ENCODE measurements around the gene ZNF627. TPM values are rescaled to one million over a fixed set of nuclear protein-coding genes. Genes with fewer than 3 reads are reported as not detected.

ZNF627 gene
- total RNA-seq, 2 experiments from 2014 or later = 6.3 to 7.1 TPM

DNA sequence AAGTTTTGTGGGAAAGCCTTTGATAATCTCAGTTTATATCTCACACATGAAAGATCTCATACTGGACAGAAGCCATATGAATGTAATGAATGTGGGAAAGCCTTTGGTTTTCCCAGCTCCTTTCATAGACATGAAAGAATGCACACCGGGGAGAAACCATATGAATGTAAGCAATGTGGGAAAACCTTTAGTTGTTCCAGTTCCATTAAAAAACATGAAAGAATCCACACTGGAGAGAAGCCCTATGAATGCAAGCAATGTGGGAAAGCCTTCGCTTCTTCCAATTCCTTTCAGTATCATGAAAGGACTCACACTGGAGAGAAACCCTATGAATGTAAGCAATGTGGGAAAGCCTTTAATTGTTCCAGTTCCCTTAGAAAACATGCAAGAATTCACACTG lies 54.8 kb downstream of the ZNF627 start:
- Mint-ChIP-seq H3K4me3 (no peak overlapping the region), H3K9me3 (ENCODE audit: low read depth) (peaks cover 32% of the 10 kb centered on the region), H3K27me3 (no peaks in the 10 kb centered on the region), H3K4me1 (no peaks in the 10 kb centered on the region), H3K27ac (no peak overlapping the region), H3K36me3 (peaks cover 39% of the 10 kb centered on the region)
- DNase-seq = no peak
- no peak for ATAC-seq
- CTCF ChIA-PET = no interaction called here

DNA sequence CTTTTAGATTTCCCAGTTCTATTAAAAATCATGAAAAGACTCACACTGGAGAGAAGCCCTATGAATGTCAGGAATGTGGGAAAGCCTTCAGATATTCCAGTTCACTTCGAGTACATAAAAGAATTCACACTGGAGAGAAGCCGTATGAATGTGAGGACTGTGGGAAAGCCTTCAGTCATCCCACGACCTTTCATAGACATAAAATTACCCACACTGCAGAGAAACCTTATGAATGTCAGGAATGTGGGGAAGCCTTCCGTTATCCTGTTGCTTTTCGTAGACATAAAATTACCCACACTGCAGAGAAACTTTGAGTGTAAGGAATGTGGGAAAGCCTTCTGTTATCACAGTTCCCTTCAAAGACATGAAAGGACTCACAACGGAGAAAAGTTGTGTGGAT lies 55.2 kb downstream of the ZNF627 start:
- ATAC-seq = no peak
- no peak for DNase-seq
- H3K4me1 Mint-ChIP-seq = no peaks in the 10 kb centered on the region
- H3K27ac Mint-ChIP-seq = no peak overlapping the region
- H3K27me3 Mint-ChIP-seq = no peaks in the 10 kb centered on the region
- CTCF ChIA-PET = no interaction called here
- H3K9me3 Mint-ChIP-seq (ENCODE audit: low read depth) = peaks cover 32% of the 10 kb centered on the region
- no peak overlapping the region for H3K4me3 Mint-ChIP-seq
- peaks cover 39% of the 10 kb centered on the region for H3K36me3 Mint-ChIP-seq

DNA sequence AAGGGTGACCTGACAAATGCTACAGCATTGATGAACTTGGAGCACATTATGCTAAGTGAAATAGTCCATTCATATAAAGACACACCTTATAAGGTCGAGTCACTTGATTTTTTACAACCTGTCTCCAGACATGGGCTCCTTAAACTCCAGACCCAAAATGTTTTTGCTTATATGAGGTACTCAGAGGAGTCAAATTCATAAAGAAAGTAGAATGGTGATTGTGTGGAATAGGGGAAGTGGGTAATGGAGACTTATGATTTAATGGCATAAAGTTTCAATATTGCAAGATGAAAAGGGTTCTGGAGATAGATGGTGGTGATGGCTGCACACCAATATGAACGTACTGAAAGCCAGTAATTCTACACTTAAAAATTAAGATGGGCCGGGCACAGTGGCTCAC lies 59.3 kb downstream of the ZNF627 start:
- CTCF ChIA-PET = no interaction called here
- DNase-seq = no peak
- H3K27me3 Mint-ChIP-seq = no peaks in the 10 kb centered on the region
- H3K4me1 Mint-ChIP-seq = no peaks in the 10 kb centered on the region
- no peak overlapping the region for H3K4me3 Mint-ChIP-seq
- no peak for ATAC-seq
- H3K27ac Mint-ChIP-seq = no peak overlapping the region
- H3K9me3 Mint-ChIP-seq (ENCODE audit: low read depth) = peaks cover 23% of the 10 kb centered on the region
- H3K36me3 Mint-ChIP-seq = peaks cover 22% of the 10 kb centered on the region

DNA sequence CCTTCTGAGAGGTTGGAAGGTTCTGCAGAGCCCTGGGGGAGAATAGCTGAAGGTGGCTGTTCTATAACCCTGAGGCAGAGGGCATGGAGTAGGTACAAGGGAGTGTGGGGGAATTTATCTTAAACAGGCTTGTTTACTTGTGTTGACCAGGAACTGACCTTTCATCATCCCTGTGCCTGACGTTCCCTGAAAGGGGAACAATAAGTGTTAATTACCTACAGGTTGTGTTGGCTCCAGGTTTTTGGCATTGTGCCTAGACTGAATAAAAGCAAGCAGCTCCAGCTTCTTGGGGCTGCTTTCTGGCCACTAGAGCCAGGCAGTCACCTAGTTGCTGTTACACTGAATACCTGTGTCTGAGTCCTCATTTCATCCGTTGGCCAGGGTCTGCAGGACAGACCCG lies 60.0 kb downstream of the ZNF627 start:
- DNase-seq (no peak), ATAC-seq (no peak)
- no peak overlapping the region for H3K27ac Mint-ChIP-seq
- H3K4me1 Mint-ChIP-seq = no peaks in the 10 kb centered on the region
- H3K4me3 Mint-ChIP-seq = no peak overlapping the region
- CTCF ChIA-PET = no interaction called here
- H3K36me3 Mint-ChIP-seq = peaks cover 14% of the 10 kb centered on the region
- H3K9me3 Mint-ChIP-seq (ENCODE audit: low read depth) = peaks cover 15% of the 10 kb centered on the region
- no peaks in the 10 kb centered on the region for H3K27me3 Mint-ChIP-seq

DNA sequence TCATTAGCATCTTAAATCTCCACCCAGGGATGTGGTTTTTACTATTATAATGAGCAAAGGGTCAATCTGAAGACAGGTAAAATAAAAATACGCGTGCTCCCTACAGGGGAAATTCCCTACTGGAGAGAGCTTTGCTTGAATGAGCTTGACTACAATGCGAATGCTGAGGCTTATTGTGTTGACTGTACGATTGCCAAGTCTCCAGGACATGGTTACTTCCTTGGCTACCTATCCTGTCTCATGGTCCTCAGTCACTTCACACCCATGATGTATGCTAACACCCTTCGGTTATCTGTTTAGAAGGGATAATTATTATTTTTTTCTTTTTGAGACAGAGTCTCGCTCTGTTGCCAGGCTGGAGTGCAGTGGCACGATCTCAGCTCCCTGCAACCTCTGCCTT lies 61.7 kb downstream of the ZNF627 start:
- Mint-ChIP-seq H3K4me1 (no peaks in the 10 kb centered on the region), H3K27me3 (no peaks in the 10 kb centered on the region), H3K27ac (no peak overlapping the region), H3K9me3 (ENCODE audit: low read depth) (peaks cover 5% of the 10 kb centered on the region), H3K4me3 (no peak overlapping the region), H3K36me3 (peaks cover 3% of the 10 kb centered on the region)
- DNase-seq (no peak), ATAC-seq (no peak)
- CTCF ChIA-PET = no interaction called here

DNA sequence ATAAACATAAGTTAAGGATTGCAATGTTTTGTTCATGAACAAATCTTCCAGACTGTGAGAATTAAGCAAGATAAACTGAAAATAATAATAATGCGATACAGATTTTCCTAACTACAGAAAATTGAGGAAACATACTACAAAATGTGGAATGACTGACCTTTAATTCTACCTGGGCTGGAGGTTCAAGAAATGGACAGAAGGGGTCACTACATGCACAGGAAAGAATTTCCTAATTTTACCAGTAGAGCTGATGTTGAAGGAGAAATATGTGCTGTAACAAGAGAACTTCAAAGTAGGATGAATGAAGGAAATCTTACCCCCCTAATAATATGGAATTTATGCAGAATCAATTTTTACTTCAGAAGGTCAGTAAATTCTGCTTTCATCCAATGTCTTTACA lies 62.3 kb downstream of the ZNF627 start:
- Mint-ChIP-seq H3K4me1 (no peaks in the 10 kb centered on the region), H3K27ac (no peak overlapping the region), H3K9me3 (ENCODE audit: low read depth) (peaks cover 5% of the 10 kb centered on the region), H3K36me3 (peaks cover 2% of the 10 kb centered on the region), H3K27me3 (no peaks in the 10 kb centered on the region), H3K4me3 (no peak overlapping the region)
- CTCF ChIA-PET = interaction anchor here (1.0 kb wide), 1 partner anchor 264 kb away, joined by 4 read pairs; no protein-coding TSS in a partner anchor
- DNase-seq (no peak), ATAC-seq (no peak)

DNA sequence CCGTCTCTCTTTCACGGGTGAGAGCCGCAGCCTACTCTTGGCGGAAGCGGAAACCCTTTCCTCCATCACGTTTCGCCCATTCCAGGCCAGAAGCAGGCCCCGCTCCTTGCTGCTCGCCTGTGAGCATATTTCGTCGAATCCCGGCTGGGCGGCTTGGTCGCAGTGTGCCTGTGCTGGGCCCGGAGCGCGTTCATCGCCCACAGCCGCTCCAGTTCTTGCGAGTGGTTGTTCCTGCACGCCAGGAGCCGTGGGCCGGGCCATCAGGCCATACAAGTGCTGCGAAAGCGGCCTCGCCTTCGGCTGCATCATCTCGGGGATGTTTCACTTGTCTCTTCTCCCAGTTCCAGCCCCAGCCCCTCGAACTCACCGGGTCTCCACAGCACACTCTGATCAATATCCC lies 65.0 kb downstream of the ZNF627 start:
- Mint-ChIP-seq H3K4me1 (no peaks in the 10 kb centered on the region), H3K4me3 (no peak overlapping the region), H3K27me3 (no peaks in the 10 kb centered on the region), H3K9me3 (ENCODE audit: low read depth) (peaks cover 2% of the 10 kb centered on the region), H3K36me3 (no peaks in the 10 kb centered on the region), H3K27ac (no peak overlapping the region)
- CTCF ChIA-PET = no interaction called here
- ATAC-seq = no peak
- DNase-seq = no peak

DNA sequence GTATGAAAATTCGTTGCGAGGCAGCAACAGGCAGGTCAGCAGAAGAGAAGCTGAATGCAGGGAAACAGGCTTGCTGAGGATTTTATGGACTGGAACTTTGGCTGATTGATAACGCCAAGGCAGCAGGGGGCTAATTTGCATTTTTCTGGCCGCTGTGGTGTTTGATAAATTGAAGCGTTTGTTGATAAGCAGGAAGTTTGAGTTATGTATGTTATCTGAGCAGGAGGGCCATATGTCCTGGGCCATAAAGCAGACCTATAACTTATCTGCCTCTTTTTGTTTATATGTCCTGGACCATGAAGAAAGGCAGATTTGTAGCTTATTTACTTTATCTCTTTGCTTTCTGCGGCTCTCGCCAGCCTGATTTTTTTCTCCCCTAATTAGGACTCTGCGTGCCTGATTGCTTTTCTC lies 65.9 kb downstream of the ZNF627 start:
- H3K4me1 Mint-ChIP-seq = no peaks in the 10 kb centered on the region
- ATAC-seq = no peak

More for the DNA sequence above, 65.9 kb downstream of the ZNF627 start:
- Mint-ChIP-seq H3K27ac (no peak overlapping the region), H3K36me3 (no peaks in the 10 kb centered on the region), H3K4me3 (no peak overlapping the region), H3K9me3 (ENCODE audit: low read depth) (peaks cover 2% of the 10 kb centered on the region), H3K27me3 (no peaks in the 10 kb centered on the region)
- no peak for DNase-seq
- CTCF ChIA-PET = no interaction called here

Other genes with a start within 250 kb of the ZNF627 start
- 1 to 10 TPM in 1 of 2 experiments, under 1 TPM in 1; 0.87 to 1.3 TPM for gene PLPPR2, start 242.1 kb upstream of the ZNF627 start, total RNA-seq
- 1 to 10 TPM; 2.6 to 3.9 TPM for gene SWSAP1, start 222.8 kb upstream of the ZNF627 start, total RNA-seq
- 1 to 10 TPM; 8.1 to 9.1 TPM for gene EPOR, start 213.2 kb upstream of the ZNF627 start, total RNA-seq
- gene RGL3, start 178.2 kb upstream of the ZNF627 start, total RNA-seq = not detected
- gene ODAD3, start 162.4 kb upstream of the ZNF627 start, total RNA-seq = under 1 TPM; 0.15 to 0.54 TPM
- 100 to 1,000 TPM; 278 to 306 TPM for gene PRKCSH, start 161.8 kb upstream of the ZNF627 start, total RNA-seq
- not detected for gene ELAVL3, start 116.4 kb upstream of the ZNF627 start, total RNA-seq
- gene ZNF653, start 91.6 kb upstream of the ZNF627 start, total RNA-seq = 10 to 100 TPM; 16.1 to 16.7 TPM
- gene ECSIT, start 68.3 kb upstream of the ZNF627 start, total RNA-seq = 10 to 100 TPM; 33.0 to 36.2 TPM
- gene CNN1, start 58.6 kb upstream of the ZNF627 start, total RNA-seq = not detected
- 10 to 100 TPM; 55.1 to 67.2 TPM for gene ELOF1, start 38.3 kb upstream of the ZNF627 start, total RNA-seq
- gene ACP5, start 19.8 kb upstream of the ZNF627 start, total RNA-seq = 10 to 100 TPM; 34.1 to 58.8 TPM
- 1 to 10 TPM; 6.3 to 6.4 TPM for gene ZNF823, start 141.5 kb downstream of the ZNF627 start, total RNA-seq
- 1 to 10 TPM; 6.7 to 9.4 TPM for gene ZNF441, start 169.5 kb downstream of the ZNF627 start, total RNA-seq
- gene ZNF491, start 201.0 kb downstream of the ZNF627 start, total RNA-seq = 1 to 10 TPM in 1 of 2 experiments, under 1 TPM in 1; 0.96 to 1.7 TPM
- gene ZNF440, start 216.8 kb downstream of the ZNF627 start, total RNA-seq = 10 to 100 TPM; 11.2 to 14.9 TPM

All from activated CD8-positive, alpha-beta memory T cell treated with anti-CD3 and anti-CD28 coated beads, Interleukin-2, amount 10 ng/mL, durations not matched to agents 7 days and 5 days (primary cell).